Fibroblast of lung (primary cell): ENCODE results near the gene OGFR. TPM values are rescaled to one million over a fixed set of nuclear protein-coding genes. Genes with fewer than 3 reads are reported as not detected.

Source experiments
- DNase-seq, 2 donors: peaks; one replicate each; pipeline versions ENCODE4 v3.0.0 to v3.0.0-alpha.2; 2010; ENCODE audit warnings: low read depth in 2 of 2
- H2AFZ ChIP-seq: 2 replicates; pipeline ENCODE4 v1.5.1; 2012; ENCODE audit warnings: low read length, control low read depth, inconsistent platforms
- H3K27ac ChIP-seq: 2 replicates; pipeline ENCODE4 v1.5.1; 2011; ENCODE audit warnings: low read length, control low read depth; ENCODE audit not compliant: insufficient read depth
- H3K27me3 ChIP-seq: 2 replicates; pipeline ENCODE4 v1.5.1; 2011; ENCODE audit warnings: mild to moderate bottlenecking, low read length; ENCODE audit not compliant: control insufficient read depth, insufficient read depth
- H3K36me3 ChIP-seq: 2 replicates; pipeline ENCODE4 v1.5.1; 2011; ENCODE audit warnings: low read length; ENCODE audit not compliant: control insufficient read depth, insufficient read depth
- H3K4me1 ChIP-seq: 2 replicates; pipeline ENCODE4 v1.5.1; 2011; ENCODE audit warnings: low read length; ENCODE audit not compliant: control insufficient read depth, insufficient read depth; ENCODE audit errors: extremely low read depth
- H3K4me2 ChIP-seq: 2 replicates; pipeline ENCODE4 v1.5.1; 2011; ENCODE audit warnings: low read length, control low read depth; ENCODE audit not compliant: insufficient read depth; ENCODE audit errors: extremely low read depth
- H3K4me3 ChIP-seq, 4 experiments: fragments of 200-600 bp in 1 of 4; sonication (generic) in 1 of 4; replicated peaks in 1 of 4; 2 replicates each; pipeline ENCODE4 v1.5.1; 2011 to 2016; ENCODE audit warnings: low read length in 4 of 4, low read depth in 3 of 4, mild to moderate bottlenecking in 3 of 4, control low read depth in 2 of 4, inconsistent platforms in 1 of 4, mixed read lengths in 1 of 4; ENCODE audit not compliant: insufficient read depth in 1 of 4; ENCODE audit errors: control extremely low read depth in 1 of 4
- H3K79me2 ChIP-seq: 2 replicates; pipeline ENCODE4 v1.5.1; 2012; ENCODE audit warnings: mild to moderate bottlenecking, low read length, inconsistent platforms; ENCODE audit not compliant: control insufficient read depth, insufficient read depth
- H3K9ac ChIP-seq: 2 replicates; pipeline ENCODE4 v1.5.1; 2011; ENCODE audit warnings: mild to moderate bottlenecking, low read length, control low read depth; ENCODE audit not compliant: insufficient read depth
- H3K9me3 ChIP-seq: 2 replicates; pipeline ENCODE4 v1.5.1; 2012; ENCODE audit warnings: low read depth, low read length; ENCODE audit not compliant: control insufficient read depth, insufficient read depth
- H4K20me1 ChIP-seq: 2 replicates; pipeline ENCODE4 v1.5.1; 2011; ENCODE audit warnings: low read length; ENCODE audit not compliant: control insufficient read depth, insufficient read depth; ENCODE audit errors: extremely low read depth
- EZH2 ChIP-seq: IDR thresholded peaks from 2 replicates; pipeline ENCODE4 v1.5.1; 2012; ENCODE audit warnings: low read length, control low read depth, mild to moderate bottlenecking; ENCODE audit errors: missing control alignments
- polyA plus RNA-seq, 2 donors: library from polyadenylated mRNA; depleted of rRNA in 1 of 2; stranded (reverse) in 1 of 2; unstranded in 1 of 2; fragments of >200 nt; gene quantifications; 2 replicates each; pipeline ENCODE4 v1.2.1, GENCODE V29; 2011 to 2012; ENCODE audit warnings: missing spikeins in 1 of 2
- total RNA-seq: library from RNA; depleted of rRNA; stranded (reverse); fragments of >200 nt; gene quantifications from 2 replicates; pipeline ENCODE4 v1.2.1, GENCODE V29; 2014
- TF ChIP-seq, protein P1 (sequence below), 2 donors: IDR thresholded peaks in 1 of 2; conservative IDR thresholded peaks in 1 of 2; 1 replicate in 1 of 2; 2 replicates in 1 of 2; pipeline ENCODE4 v1.5.1; 2011 to 2012; ENCODE audit warnings: low read length in 2 of 2, control low read depth in 1 of 2, inconsistent platforms in 1 of 2, low read depth in 1 of 2, mild to moderate bottlenecking in 1 of 2

OGFR gene
- total and polyA plus RNA-seq, 2 donors (not counting 1 experiment from before 2014, with no cell fraction given), result 19.7 to 34.0 TPM

DNA sequence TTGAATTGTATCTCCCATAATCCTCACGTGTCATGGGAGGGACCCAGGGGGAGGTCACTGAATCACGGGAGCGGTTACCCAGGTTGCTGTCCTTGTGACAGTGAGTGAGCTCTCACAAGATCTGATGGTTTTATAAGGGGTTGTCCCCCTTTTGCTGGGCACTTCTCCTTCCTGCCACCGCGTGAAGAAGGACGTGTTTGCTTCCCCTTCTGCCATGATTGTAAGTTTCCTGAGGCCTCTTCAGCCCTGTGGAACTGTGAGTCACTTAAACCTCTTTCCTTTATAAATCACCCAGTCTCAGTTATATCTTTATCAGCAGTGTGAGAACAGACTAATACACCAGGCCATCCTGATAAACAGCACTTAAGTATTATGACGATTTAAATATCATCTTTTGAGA, 17.3 kb upstream of the OGFR start:
- no peaks in the 10 kb centered on the region for H3K79me2 ChIP-seq
- H3K27ac ChIP-seq, result no peak overlapping the region

DNA sequence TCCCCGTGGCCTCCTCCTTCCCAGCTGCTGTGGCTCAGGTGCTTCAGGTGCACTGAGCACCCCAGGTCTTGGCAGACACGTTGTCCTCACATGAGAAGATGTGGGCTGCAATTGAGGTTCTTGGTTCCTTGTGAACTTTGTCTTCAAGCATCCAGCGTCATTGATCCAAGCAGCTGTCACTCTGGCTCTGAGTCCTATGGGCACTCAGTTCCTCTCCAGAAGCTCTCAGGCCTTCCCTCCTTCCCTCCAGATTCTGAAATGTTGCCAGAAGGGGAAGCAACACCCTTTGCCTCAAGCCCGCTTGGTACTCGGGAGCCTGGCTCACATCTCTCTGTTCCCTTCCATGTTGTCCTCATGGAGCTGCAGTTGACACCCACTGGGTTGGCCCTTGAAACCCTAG, 16.8 kb upstream of the OGFR start:
- TF ChIP-seq, protein P1, sequence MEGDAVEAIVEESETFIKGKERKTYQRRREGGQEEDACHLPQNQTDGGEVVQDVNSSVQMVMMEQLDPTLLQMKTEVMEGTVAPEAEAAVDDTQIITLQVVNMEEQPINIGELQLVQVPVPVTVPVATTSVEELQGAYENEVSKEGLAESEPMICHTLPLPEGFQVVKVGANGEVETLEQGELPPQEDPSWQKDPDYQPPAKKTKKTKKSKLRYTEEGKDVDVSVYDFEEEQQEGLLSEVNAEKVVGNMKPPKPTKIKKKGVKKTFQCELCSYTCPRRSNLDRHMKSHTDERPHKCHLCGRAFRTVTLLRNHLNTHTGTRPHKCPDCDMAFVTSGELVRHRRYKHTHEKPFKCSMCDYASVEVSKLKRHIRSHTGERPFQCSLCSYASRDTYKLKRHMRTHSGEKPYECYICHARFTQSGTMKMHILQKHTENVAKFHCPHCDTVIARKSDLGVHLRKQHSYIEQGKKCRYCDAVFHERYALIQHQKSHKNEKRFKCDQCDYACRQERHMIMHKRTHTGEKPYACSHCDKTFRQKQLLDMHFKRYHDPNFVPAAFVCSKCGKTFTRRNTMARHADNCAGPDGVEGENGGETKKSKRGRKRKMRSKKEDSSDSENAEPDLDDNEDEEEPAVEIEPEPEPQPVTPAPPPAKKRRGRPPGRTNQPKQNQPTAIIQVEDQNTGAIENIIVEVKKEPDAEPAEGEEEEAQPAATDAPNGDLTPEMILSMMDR (conservative IDR thresholded peaks at IDR 0.05 in 1 of 2, IDR thresholded peaks at IDR 0.05 in 1 of 2; ENCODE audit: low read depth in 1 of 2, low read length in 2 of 2), result no peak
- no peak for TF ChIP-seq EZH2
- no peak overlapping the region for H3K4me3 ChIP-seq

More for the DNA sequence above, 17.3 kb upstream of the OGFR start:
- peaks cover 10% of the 10 kb centered on the region for H3K27me3 ChIP-seq
- no peaks in the 10 kb centered on the region for H3K36me3 ChIP-seq
- H3K9ac ChIP-seq, result no peak overlapping the region
- H4K20me1 ChIP-seq, result no peaks in the 10 kb centered on the region
- H3K9me3 ChIP-seq, result no peaks in the 10 kb centered on the region
- H2AFZ ChIP-seq, result no peak overlapping the region
- H3K4me3 ChIP-seq, result no peak overlapping the region
- H3K4me2 ChIP-seq, result no peak overlapping the region
- no peak for TF ChIP-seq EZH2
- TF ChIP-seq, protein P1 (conservative IDR thresholded peaks at IDR 0.05 in 1 of 2, IDR thresholded peaks at IDR 0.05 in 1 of 2; ENCODE audit: low read depth in 1 of 2, low read length in 2 of 2), result no peak
- DNase-seq, result no peak
- peaks cover 8% of the 10 kb centered on the region for H3K4me1 ChIP-seq

DNA sequence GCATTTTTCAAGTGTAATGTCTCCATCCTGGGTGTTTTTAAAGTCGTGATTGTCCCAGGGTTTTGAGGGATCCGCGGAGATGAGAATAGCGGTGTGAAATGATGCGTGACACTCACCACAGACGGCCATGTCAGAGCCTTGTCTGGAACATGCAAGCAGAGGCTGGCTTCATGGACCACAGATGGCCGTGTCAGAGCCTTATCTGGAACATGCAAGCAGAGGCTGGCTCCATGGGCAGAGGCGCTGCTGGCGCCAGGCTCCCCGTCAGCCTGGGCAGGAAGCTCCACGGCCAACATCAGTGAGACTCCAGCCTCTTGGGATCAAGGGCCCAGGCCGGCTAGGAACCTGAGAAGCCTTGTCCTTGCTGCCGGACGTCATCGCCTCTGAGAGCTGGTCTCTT, 16.0 kb upstream of the OGFR start:
- H3K27ac ChIP-seq, result no peak overlapping the region
- H3K79me2 ChIP-seq, result no peaks in the 10 kb centered on the region
- H3K9me3 ChIP-seq, result no peaks in the 10 kb centered on the region
- no peak overlapping the region for H3K4me2 ChIP-seq
- H3K9ac ChIP-seq, result no peak overlapping the region
- peaks cover 15% of the 10 kb centered on the region for H3K4me1 ChIP-seq
- H3K27me3 ChIP-seq, result peaks cover 10% of the 10 kb centered on the region
- H2AFZ ChIP-seq, result no peak overlapping the region
- no peaks in the 10 kb centered on the region for H3K36me3 ChIP-seq
- TF ChIP-seq, protein P1 (conservative IDR thresholded peaks at IDR 0.05 in 1 of 2, IDR thresholded peaks at IDR 0.05 in 1 of 2; ENCODE audit: low read depth in 1 of 2, low read length in 2 of 2), result no peak
- no peak for TF ChIP-seq EZH2
- H4K20me1 ChIP-seq, result no peaks in the 10 kb centered on the region
- DNase-seq, result no peak
- H3K4me3 ChIP-seq, result no peak overlapping the region

More for the DNA sequence above, 16.8 kb upstream of the OGFR start:
- Histone ChIP-seq H3K9me3 (no peaks in the 10 kb centered on the region), H3K9ac (no peak overlapping the region), H3K79me2 (no peaks in the 10 kb centered on the region), H2AFZ (no peak overlapping the region), H3K27me3 (peaks cover 10% of the 10 kb centered on the region), H3K36me3 (no peaks in the 10 kb centered on the region), H3K4me2 (no peak overlapping the region), H3K27ac (no peak overlapping the region), H4K20me1 (no peaks in the 10 kb centered on the region), H3K4me1 (peaks cover 13% of the 10 kb centered on the region)
- no peak for DNase-seq
